ENCODE measurements around the gene C14orf132.

- TF ChIP-seq CTCF (IDR thresholded peaks at IDR 0.05) (no peak), POLR2A (IDR thresholded peaks at IDR 0.05) (no peak)
Measured at GRCh38 chr14:96119947-96120346, 80.8 kb downstream of the C14orf132 start.

Data from esophagus squamous epithelium (tissue), 4 donors.